NT2/D1 (cell line): Measurements from ENCODE around the gene ZCCHC14.

Experiments used
- SUZ12 ChIP-seq: IDR thresholded peaks from 2 replicates; pipeline ENCODE4 v1.6.1; 2011; ENCODE audit not compliant: insufficient read length, insufficient read depth; ENCODE audit errors: extremely low read depth
- YY1 ChIP-seq: IDR thresholded peaks from 2 replicates; pipeline ENCODE4 v1.6.1; 2011; ENCODE audit not compliant: insufficient read length, insufficient read depth
- ZNF274 ChIP-seq: IDR thresholded peaks from 2 replicates; pipeline ENCODE4 v1.6.1; 2011; ENCODE audit warnings: mild to moderate bottlenecking, low read depth, low read length

DNA sequence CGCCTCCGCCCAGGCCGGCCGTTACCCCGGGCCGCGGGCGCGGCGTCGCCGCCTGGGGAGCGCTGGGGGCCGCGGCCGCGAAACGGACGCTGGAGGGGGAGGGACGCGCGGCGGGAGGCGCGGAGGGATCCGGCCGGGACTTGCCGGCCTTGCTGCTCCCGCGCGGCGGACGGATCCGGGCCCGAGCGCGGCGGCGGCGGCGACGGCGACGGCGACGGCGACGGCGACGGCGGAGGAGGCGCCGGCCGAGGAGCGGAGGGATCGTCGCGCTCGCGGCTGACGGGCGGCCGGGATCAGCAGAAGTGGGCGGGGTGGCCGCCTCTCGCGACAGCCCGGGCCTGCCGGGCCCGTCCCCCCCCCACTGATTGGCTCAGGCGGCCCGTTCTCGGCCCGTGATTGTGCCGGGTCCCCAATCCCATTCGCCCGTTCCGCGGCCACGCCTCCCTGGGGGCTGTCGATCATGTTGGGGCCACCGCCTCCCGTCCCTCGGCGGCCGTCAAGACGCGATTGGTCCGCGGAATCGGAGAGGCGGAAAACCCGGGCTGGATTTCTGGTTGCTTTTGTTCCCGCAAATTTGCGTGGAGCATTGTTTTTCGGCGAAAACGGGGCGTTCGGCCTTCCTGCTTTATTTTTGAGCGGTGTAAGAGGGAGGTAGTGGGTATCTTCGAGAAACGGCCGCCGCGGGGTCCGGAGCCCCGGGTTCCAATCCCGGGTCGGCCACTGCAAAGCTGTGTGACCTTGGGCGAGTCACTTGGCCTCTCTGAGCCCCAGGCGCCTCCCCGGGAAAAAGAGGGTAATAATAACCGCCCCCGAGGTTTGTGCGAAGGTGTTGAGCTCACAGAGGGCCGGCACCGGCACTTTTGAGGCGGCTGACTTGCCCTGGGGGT is at the start of gene ZCCHC14:
- TF ChIP-seq SUZ12 (no peak), ZNF274 (no peak), YY1 (no peak)
